Mesenchymal stem cell (in vitro differentiated cells and primary cell): ENCODE data around the gene HSF2BP.

Source experiments
- DNase-seq: peaks from one replicate; pipeline ENCODE4 v3.0.0-alpha.2; 2013
- H2AFZ ChIP-seq: one replicate; pipeline ENCODE4 v1.6.1; 2013; ENCODE audit warnings: low read depth, mild to moderate bottlenecking, control low read depth, inconsistent platforms, low read length, moderate library complexity
- H2AK5ac ChIP-seq: 2 replicates; pipeline ENCODE4 v1.6.1; 2013; ENCODE audit warnings: low read length, moderate library complexity, mild to moderate bottlenecking, inconsistent platforms; ENCODE audit not compliant: severe bottlenecking
- H2BK120ac ChIP-seq: one replicate; pipeline ENCODE4 v1.6.1; 2013; ENCODE audit warnings: low read depth, mild to moderate bottlenecking, inconsistent platforms, low read length, moderate library complexity
- H2BK12ac ChIP-seq, 2 experiments: one replicate each; pipeline ENCODE4 v1.6.1; 2013; ENCODE audit warnings: inconsistent platforms in 2 of 2, low read length in 2 of 2, mild to moderate bottlenecking in 2 of 2, moderate library complexity in 2 of 2, control low read depth in 1 of 2
- H2BK15ac ChIP-seq: one replicate; pipeline ENCODE4 v1.6.1; 2013; ENCODE audit warnings: mild to moderate bottlenecking, low read depth, inconsistent platforms; ENCODE audit not compliant: poor library complexity, severe bottlenecking
- H2BK5ac ChIP-seq: 2 replicates; pipeline ENCODE4 v1.6.1; 2013; ENCODE audit warnings: low read depth, mild to moderate bottlenecking, low read length, control low read depth, inconsistent platforms; ENCODE audit not compliant: poor library complexity, severe bottlenecking
- H3K14ac ChIP-seq, 2 experiments: one replicate each; pipeline ENCODE4 v1.6.1; 2013; ENCODE audit warnings: inconsistent platforms in 2 of 2, low read length in 2 of 2, control low read depth in 1 of 2, mild to moderate bottlenecking in 1 of 2, moderate library complexity in 1 of 2
- H3K18ac ChIP-seq, 2 experiments: one replicate each; pipeline ENCODE4 v1.6.1; 2013; ENCODE audit warnings: inconsistent platforms in 2 of 2, low read length in 2 of 2, control low read depth in 1 of 2, low read depth in 1 of 2, mild to moderate bottlenecking in 1 of 2
- H3K23ac ChIP-seq, 2 experiments: one replicate each; pipeline ENCODE4 v1.6.1; 2013; ENCODE audit warnings: inconsistent platforms in 2 of 2, low read length in 2 of 2, mild to moderate bottlenecking in 2 of 2, moderate library complexity in 2 of 2, control low read depth in 1 of 2
- H3K27ac ChIP-seq: 2 replicates; pipeline ENCODE4 v1.5.1; 2013; ENCODE audit warnings: mild to moderate bottlenecking, moderate library complexity, low read length, control low read depth, inconsistent platforms; ENCODE audit not compliant: poor library complexity, severe bottlenecking
- H3K27me3 ChIP-seq, 2 experiments: 2 replicates each; pipeline versions ENCODE4 v1.6.1 to v1.7.0; 2013; ENCODE audit warnings: low read length in 2 of 2, mild to moderate bottlenecking in 2 of 2, moderate library complexity in 2 of 2, control low read depth in 1 of 2, inconsistent platforms in 1 of 2; ENCODE audit not compliant: control insufficient read depth in 1 of 2, insufficient read depth in 1 of 2
- H3K36me3 ChIP-seq, 2 experiments: 2 replicates each; pipeline versions ENCODE4 v1.6.1 to v1.7.0; 2013; ENCODE audit warnings: low read length in 2 of 2, control low read depth in 1 of 2, inconsistent platforms in 1 of 2, low read depth in 1 of 2, mild to moderate bottlenecking in 1 of 2; ENCODE audit not compliant: insufficient read depth in 2 of 2, control insufficient read depth in 1 of 2
- H3K4ac ChIP-seq, 2 experiments: one replicate each; pipeline ENCODE4 v1.6.1; 2013; ENCODE audit warnings: inconsistent platforms in 2 of 2, low read length in 2 of 2, mild to moderate bottlenecking in 2 of 2, moderate library complexity in 2 of 2, control low read depth in 1 of 2, low read depth in 1 of 2
- H3K4me1 ChIP-seq: 2 replicates; pipeline ENCODE4 v1.6.1; 2013; ENCODE audit warnings: low read depth, low read length, control low read depth; ENCODE audit not compliant: control insufficient read depth, insufficient read depth
- H3K4me2 ChIP-seq: 2 replicates; pipeline ENCODE4 v1.6.1; 2013; ENCODE audit warnings: low read length, mild to moderate bottlenecking, inconsistent platforms; ENCODE audit not compliant: poor library complexity, severe bottlenecking
- H3K4me3 ChIP-seq, 2 experiments: 2 replicates each; pipeline versions ENCODE4 v1.5.1 to v1.7.0; 2013; ENCODE audit warnings: low read length in 2 of 2, mild to moderate bottlenecking in 2 of 2, control low read depth in 1 of 2, low read depth in 1 of 2; ENCODE audit not compliant: insufficient read depth in 1 of 2
- H3K79me1 ChIP-seq: replicated peaks from 2 replicates; pipeline ENCODE4 v1.6.1; 2013; ENCODE audit warnings: mild to moderate bottlenecking, control low read depth, low read length, inconsistent platforms; ENCODE audit not compliant: poor library complexity, severe bottlenecking
- H3K9ac ChIP-seq: 2 replicates; pipeline ENCODE4 v1.7.0; 2013; ENCODE audit warnings: mild to moderate bottlenecking, low read length, moderate library complexity
- H3K9me3 ChIP-seq: 2 replicates; pipeline ENCODE4 v1.7.0; 2013; ENCODE audit warnings: mild to moderate bottlenecking, low read length; ENCODE audit not compliant: control insufficient read depth
- H4K8ac ChIP-seq: one replicate; pipeline ENCODE4 v1.6.1; 2013; ENCODE audit warnings: inconsistent platforms, mild to moderate bottlenecking, low read length, moderate library complexity
- H4K91ac ChIP-seq: one replicate; pipeline ENCODE4 v1.6.1; 2013; ENCODE audit warnings: mild to moderate bottlenecking, low read length, inconsistent platforms
- WGBS: methylation state at CpG from one replicate; pipeline ENCODE4 v1.1.7; 2013; ENCODE audit warnings: mixed read lengths; 5-methylcytosine and 5-hydroxymethylcytosine counted together

HSF2BP gene

GRCh38 chr21:43593078-43593477, 66.2 kb downstream of the HSF2BP start:
- peaks cover 10% of the 10 kb centered on the region for H3K4me1 ChIP-seq
- H3K4me2 ChIP-seq, result no peak overlapping the region
- H2AK5ac ChIP-seq, result no peak overlapping the region
- H2BK5ac ChIP-seq, result no peak overlapping the region
- 93% methylated on average over 4 of the region's 5 CpGs for WGBS
- no peak for DNase-seq
- no peak overlapping the region for H4K8ac ChIP-seq
- H3K4me3 ChIP-seq, result no peak overlapping the region
- no peak overlapping the region for H2AFZ ChIP-seq
- no peak overlapping the region for H3K18ac ChIP-seq
- peak overlapping the region in 1 of 2 experiments; percentile 12 for H3K4ac ChIP-seq
- no peak overlapping the region for H3K14ac ChIP-seq
- no peak overlapping the region for H2BK120ac ChIP-seq
- no peak overlapping the region for H2BK12ac ChIP-seq
- H3K36me3 ChIP-seq, result no peaks in the 10 kb centered on the region
- H3K23ac ChIP-seq, result no peak overlapping the region
- H4K91ac ChIP-seq, result no peak overlapping the region
- no peak overlapping the region for H3K27ac ChIP-seq
- H2BK15ac ChIP-seq, result no peak overlapping the region
- H3K9ac ChIP-seq, result no peak overlapping the region
- no peaks in the 10 kb centered on the region for H3K79me1 ChIP-seq
- H3K9me3 ChIP-seq, result no peaks in the 10 kb centered on the region
- H3K27me3 ChIP-seq, result peaks cover 0 to 16% of the 10 kb centered on the region in 2 experiments

GRCh38 chr21:43591571-43591970, 67.7 kb downstream of the HSF2BP start:
- peak; percentile 72 for DNase-seq
- no peak overlapping the region for H3K4ac ChIP-seq
- H3K9me3 ChIP-seq, result no peaks in the 10 kb centered on the region
- H2AFZ ChIP-seq, result no peak overlapping the region
- no peak overlapping the region for H4K8ac ChIP-seq
- no peak overlapping the region for H2BK120ac ChIP-seq
- no peak overlapping the region for H2BK12ac ChIP-seq
- no peak overlapping the region for H3K23ac ChIP-seq
- H3K27ac ChIP-seq, result no peak overlapping the region
- no peak overlapping the region for H2BK15ac ChIP-seq
- H3K4me2 ChIP-seq, result no peak overlapping the region
- no peak overlapping the region for H3K4me3 ChIP-seq
- H4K91ac ChIP-seq, result no peak overlapping the region
- H3K79me1 ChIP-seq, result no peaks in the 10 kb centered on the region
- no peak overlapping the region for H3K18ac ChIP-seq
- H3K9ac ChIP-seq, result no peak overlapping the region
- H2AK5ac ChIP-seq, result no peak overlapping the region
- peaks cover 0 to 16% of the 10 kb centered on the region in 2 experiments for H3K27me3 ChIP-seq
- no peak overlapping the region for H2BK5ac ChIP-seq
- peaks cover 6% of the 10 kb centered on the region for H3K4me1 ChIP-seq
- no peaks in the 10 kb centered on the region for H3K36me3 ChIP-seq
- no peak overlapping the region for H3K14ac ChIP-seq
- WGBS, result 4% methylated on average over 2 of the region's 2 CpGs

- H3K4ac ChIP-seq, result no peak overlapping the region
- H3K18ac ChIP-seq, result no peak overlapping the region
- H3K9ac ChIP-seq, result no peak overlapping the region
- H3K23ac ChIP-seq, result no peak overlapping the region
- no peaks in the 10 kb centered on the region for H3K36me3 ChIP-seq
- H3K4me1 ChIP-seq, result peaks cover 7% of the 10 kb centered on the region
- peaks cover 0 to 16% of the 10 kb centered on the region in 2 experiments for H3K27me3 ChIP-seq
- H2BK5ac ChIP-seq, result no peak overlapping the region
- DNase-seq, result no peak
- H3K4me2 ChIP-seq, result no peak overlapping the region
- H4K8ac ChIP-seq, result no peak overlapping the region
- H3K27ac ChIP-seq, result no peak overlapping the region
- no peak overlapping the region for H4K91ac ChIP-seq
- WGBS, result 75% methylated on average over 1 of the region's 2 CpGs
- no peak overlapping the region for H3K4me3 ChIP-seq
- no peaks in the 10 kb centered on the region for H3K9me3 ChIP-seq
- H3K14ac ChIP-seq, result no peak overlapping the region
- H2BK12ac ChIP-seq, result no peak overlapping the region
- H3K79me1 ChIP-seq, result no peaks in the 10 kb centered on the region
- H2BK15ac ChIP-seq, result no peak overlapping the region
- H2AFZ ChIP-seq, result no peak overlapping the region
- no peak overlapping the region for H2AK5ac ChIP-seq
- H2BK120ac ChIP-seq, result no peak overlapping the region
Observed at GRCh38 chr21:43590194-43590593, 69.1 kb downstream of the HSF2BP start.

- H2BK12ac ChIP-seq, result peak overlapping the region; percentile 44 to 75
- peak overlapping the region; percentile 21 for H2BK120ac ChIP-seq
- no peak overlapping the region for H4K91ac ChIP-seq
- H3K14ac ChIP-seq, result peak overlapping the region in 1 of 2 experiments; percentile 35
- H3K4me2 ChIP-seq, result no peak overlapping the region
- peaks cover 0 to 7% of the 10 kb centered on the region in 2 experiments for H3K27me3 ChIP-seq
- H2AFZ ChIP-seq, result no peak overlapping the region
- no peaks in the 10 kb centered on the region for H3K79me1 ChIP-seq
- WGBS, result no CpG with 5 or more reads among the region's 1 CpG
- no peak overlapping the region for H2BK5ac ChIP-seq
- no peak overlapping the region for H3K23ac ChIP-seq
- peak overlapping the region; percentile 16 for H2AK5ac ChIP-seq
- no peak overlapping the region for H3K4me3 ChIP-seq
- peak overlapping the region; percentile 40 to 79 for H3K18ac ChIP-seq
- H3K4me1 ChIP-seq, result peaks cover 7% of the 10 kb centered on the region
- peak overlapping the region; percentile 86 for H4K8ac ChIP-seq
- H3K4ac ChIP-seq, result peak overlapping the region in 1 of 2 experiments; percentile 65
- no peaks in the 10 kb centered on the region for H3K9me3 ChIP-seq
- H3K27ac ChIP-seq, result no peak overlapping the region
- H2BK15ac ChIP-seq, result no peak overlapping the region
- H3K36me3 ChIP-seq, result no peaks in the 10 kb centered on the region
- H3K9ac ChIP-seq, result no peak overlapping the region
- DNase-seq, result no peak
Observed at GRCh38 chr21:43588957-43589356, 70.3 kb downstream of the HSF2BP start.
